Progenitor cell of endocrine pancreas (in vitro differentiated cells): ENCODE data around the gene XYLT2. TPM values are rescaled to one million over a fixed set of nuclear protein-coding genes. Genes with fewer than 3 reads are reported as not detected.

Experiments
- DNase-seq: peaks from one replicate; pipeline ENCODE4 v3.0.0; 2021; ENCODE audit warnings: low spot score; ENCODE audit not compliant: unreplicated experiment
- H3K27ac Mint-ChIP-seq: 2 replicates; pipeline ENCODE4 v1.8.0; 2021; ENCODE audit warnings: mild to moderate bottlenecking, moderate library complexity, mixed read lengths
- H3K27me3 Mint-ChIP-seq: 2 replicates; pipeline ENCODE4 v1.8.0; 2021; ENCODE audit warnings: mixed read lengths
- H3K36me3 Mint-ChIP-seq: 2 replicates; pipeline ENCODE4 v1.8.0; 2022; ENCODE audit warnings: mixed read lengths; ENCODE audit not compliant: insufficient read depth
- H3K4me1 Mint-ChIP-seq: 2 replicates; pipeline ENCODE4 v1.8.0; 2021; ENCODE audit warnings: low read depth, mixed read lengths
- H3K4me3 Mint-ChIP-seq: 2 replicates; pipeline ENCODE4 v1.8.0; 2021; ENCODE audit warnings: low read depth, mild to moderate bottlenecking, moderate library complexity, mixed read lengths
- H3K9me3 Mint-ChIP-seq: 2 replicates; pipeline ENCODE4 v1.8.0; 2021; ENCODE audit warnings: low read depth, mixed read lengths
- CTCF ChIP-seq: fragments of 200-600 bp; sonication (generic); IDR thresholded peaks from one replicate; pipeline ENCODE4 v1.5.0; 2021; ENCODE audit warnings: antibody characterized with exemption, mild to moderate bottlenecking; ENCODE audit not compliant: unreplicated experiment
- total RNA-seq: library from RNA; stranded (reverse); gene quantifications from 2 replicates; pipeline ENCODE4 v1.2.1, GENCODE V29; 2021

Gene XYLT2
- total RNA-seq, 1 donor from 2014 or later = 28.6 TPM

DNA sequence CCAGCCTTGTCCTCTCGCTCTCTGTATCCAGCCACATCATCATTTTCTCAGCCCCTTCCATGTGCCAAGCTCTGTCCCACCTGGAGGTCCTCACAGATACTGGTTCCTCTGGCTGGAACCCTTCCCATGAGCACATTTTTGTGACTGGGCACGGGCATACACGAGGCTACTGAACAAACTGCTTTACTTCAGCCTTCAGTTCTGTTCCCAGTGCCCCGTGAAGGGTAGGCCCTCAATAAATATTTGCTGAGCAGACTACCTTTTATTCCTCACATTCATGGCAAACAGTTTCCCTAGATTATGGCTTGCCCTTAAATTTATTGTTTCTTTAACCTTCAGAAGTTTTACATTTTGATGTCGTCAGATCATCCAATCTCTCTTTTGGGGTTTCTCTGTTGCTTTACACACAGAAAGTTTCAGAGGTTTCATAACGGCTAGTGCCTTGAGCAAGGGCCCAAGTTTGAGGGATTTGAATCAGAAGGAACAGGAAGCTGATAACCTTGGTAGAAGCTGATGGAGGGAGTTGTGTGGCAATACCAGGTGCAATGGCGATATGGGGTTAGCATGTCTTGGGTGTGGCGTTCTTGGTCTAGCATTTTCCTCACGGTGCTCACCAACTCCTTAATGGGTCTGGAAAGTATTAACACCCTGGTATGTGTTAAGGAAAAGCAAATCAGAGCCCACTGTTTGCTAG is 43.9 kb upstream of the XYLT2 start:
- DNase-seq = no peak
- peaks cover 11% of the 10 kb centered on the region for H3K4me1 Mint-ChIP-seq
- H3K4me3 Mint-ChIP-seq = no peak overlapping the region
- H3K9me3 Mint-ChIP-seq = no peaks in the 10 kb centered on the region
- no peak for TF ChIP-seq CTCF
- no peaks in the 10 kb centered on the region for H3K36me3 Mint-ChIP-seq
- no peak overlapping the region for H3K27ac Mint-ChIP-seq
- H3K27me3 Mint-ChIP-seq = peaks cover 14% of the 10 kb centered on the region

DNA sequence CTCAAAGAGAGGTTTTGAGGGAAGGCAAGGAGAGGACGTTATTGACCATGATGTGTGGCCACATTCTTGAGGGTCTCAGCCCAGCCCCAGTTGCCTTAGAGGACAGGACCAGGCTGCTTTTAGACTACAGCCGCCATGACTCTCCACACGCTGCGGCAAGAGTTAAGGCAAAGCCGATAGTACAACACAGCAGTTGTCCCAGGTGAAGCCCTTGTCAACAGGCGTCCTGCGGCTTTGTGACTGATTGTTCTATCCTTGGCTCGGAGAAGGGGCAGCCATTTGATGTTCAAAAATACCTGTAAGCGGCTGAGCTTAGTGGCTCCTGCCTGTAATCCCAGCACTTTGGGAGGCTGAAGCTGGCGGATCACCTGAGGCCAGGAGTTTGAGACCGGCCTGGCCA is 42.9 kb upstream of the XYLT2 start:
- DNase-seq = no peak
- no peak for TF ChIP-seq CTCF
- peaks cover 14% of the 10 kb centered on the region for H3K27me3 Mint-ChIP-seq
- peaks cover 11% of the 10 kb centered on the region for H3K4me1 Mint-ChIP-seq
- H3K27ac Mint-ChIP-seq = no peak overlapping the region
- H3K9me3 Mint-ChIP-seq = no peaks in the 10 kb centered on the region
- H3K4me3 Mint-ChIP-seq = no peak overlapping the region
- H3K36me3 Mint-ChIP-seq = no peaks in the 10 kb centered on the region

GRCh38 chr17:50303596-50303995 is 42.3 kb upstream of the XYLT2 start:
- no peak overlapping the region for H3K27ac Mint-ChIP-seq
- no peak for DNase-seq
- H3K9me3 Mint-ChIP-seq = no peaks in the 10 kb centered on the region
- H3K36me3 Mint-ChIP-seq = no peaks in the 10 kb centered on the region
- peaks cover 11% of the 10 kb centered on the region for H3K4me1 Mint-ChIP-seq
- H3K27me3 Mint-ChIP-seq = peaks cover 14% of the 10 kb centered on the region
- H3K4me3 Mint-ChIP-seq = no peak overlapping the region
- TF ChIP-seq CTCF = no peak

DNA sequence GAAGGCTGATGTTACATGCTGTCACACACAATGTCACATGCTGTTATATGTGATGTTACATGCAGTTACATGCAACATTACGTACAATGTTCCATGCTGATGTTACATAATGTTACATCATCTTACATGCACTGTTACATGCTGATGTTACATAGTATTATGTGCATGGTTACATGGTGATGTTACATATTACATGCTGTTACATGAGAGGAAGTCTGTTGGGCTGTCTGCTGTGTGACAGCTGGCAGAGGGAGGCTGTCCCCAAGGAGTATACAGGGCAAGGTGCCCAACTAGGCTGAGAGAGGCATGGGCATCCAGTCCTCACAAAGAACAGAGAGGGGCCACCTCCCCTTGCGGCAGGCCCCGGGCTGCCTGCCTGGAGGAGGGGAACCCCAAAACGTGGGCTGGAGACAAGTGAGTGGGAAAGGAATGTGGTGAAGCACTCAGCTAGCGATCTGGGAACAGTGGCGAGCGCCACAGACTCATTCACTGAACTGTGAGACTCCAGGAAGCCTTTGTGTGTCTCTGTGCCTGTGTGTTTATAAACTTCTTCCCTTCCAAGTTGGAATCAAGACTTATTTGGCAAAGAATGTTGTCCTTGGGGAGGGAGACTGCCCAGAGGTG is 41.0 kb upstream of the XYLT2 start:
- TF ChIP-seq CTCF = no peak
- DNase-seq = no peak
- Mint-ChIP-seq H3K27me3 (peaks cover 14% of the 10 kb centered on the region), H3K36me3 (no peaks in the 10 kb centered on the region), H3K4me3 (no peak overlapping the region), H3K4me1 (peaks cover 11% of the 10 kb centered on the region), H3K27ac (no peak overlapping the region), H3K9me3 (no peaks in the 10 kb centered on the region)

GRCh38 chr17:50307654-50308053 is 38.3 kb upstream of the XYLT2 start:
- no peak for DNase-seq
- no peak overlapping the region for H3K4me3 Mint-ChIP-seq
- peaks cover 23% of the 10 kb centered on the region for H3K27me3 Mint-ChIP-seq
- H3K27ac Mint-ChIP-seq = no peak overlapping the region
- no peaks in the 10 kb centered on the region for H3K9me3 Mint-ChIP-seq
- H3K36me3 Mint-ChIP-seq = no peaks in the 10 kb centered on the region
- no peak for TF ChIP-seq CTCF
- H3K4me1 Mint-ChIP-seq = peaks cover 4% of the 10 kb centered on the region
